HG03520 (cell line): ENCODE results near the gene TNFRSF6B.

Source experiments
- ATAC-seq: cut with Tn5 transposase; IDR thresholded peaks from one replicate; pipeline ENCODE4 v1.9.1; 2021; ENCODE audit warnings: mild to moderate bottlenecking, moderate library complexity; ENCODE audit not compliant: unreplicated experiment

TNFRSF6B gene

DNA sequence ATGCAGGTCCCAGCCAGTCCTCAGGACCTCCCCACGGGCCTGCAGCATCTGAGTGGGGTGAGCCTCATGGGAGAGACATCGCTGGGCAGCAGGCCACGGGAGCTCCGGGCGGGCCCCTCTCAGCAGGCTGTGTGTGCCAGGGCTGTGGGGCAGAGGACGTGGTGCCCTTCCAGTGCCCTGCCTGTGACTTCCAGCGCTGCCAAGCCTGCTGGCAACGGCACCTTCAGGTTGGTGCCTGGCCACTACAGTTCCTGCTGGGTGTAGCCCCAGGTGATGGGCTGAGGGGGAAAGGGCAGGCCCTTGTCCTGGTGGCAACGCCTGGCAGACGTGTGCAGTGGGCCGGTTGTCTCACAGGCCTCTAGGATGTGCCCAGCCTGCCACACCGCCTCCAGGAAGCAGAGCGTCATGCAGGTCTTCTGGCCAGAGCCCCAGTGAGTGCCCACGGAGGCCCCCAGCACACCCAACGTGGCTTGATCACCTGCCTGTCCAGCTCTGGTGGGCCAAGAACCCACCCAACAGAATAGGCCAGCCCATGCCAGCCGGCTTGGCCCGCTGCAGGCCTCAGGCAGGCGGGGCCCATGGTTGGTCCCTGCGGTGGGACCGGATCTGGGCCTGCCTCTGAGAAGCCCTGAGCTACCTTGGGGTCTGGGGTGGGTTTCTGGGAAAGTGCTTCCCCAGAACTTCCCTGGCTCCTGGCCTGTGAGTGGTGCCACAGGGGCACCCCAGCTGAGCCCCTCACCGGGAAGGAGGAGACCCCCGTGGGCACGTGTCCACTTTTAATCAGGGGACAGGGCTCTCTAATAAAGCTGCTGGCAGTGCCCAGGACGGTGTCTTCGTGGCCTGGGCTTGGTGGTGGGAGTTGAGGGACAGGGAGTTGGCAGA, 787 bp upstream of the TNFRSF6B start:
- no peak for ATAC-seq

DNA sequence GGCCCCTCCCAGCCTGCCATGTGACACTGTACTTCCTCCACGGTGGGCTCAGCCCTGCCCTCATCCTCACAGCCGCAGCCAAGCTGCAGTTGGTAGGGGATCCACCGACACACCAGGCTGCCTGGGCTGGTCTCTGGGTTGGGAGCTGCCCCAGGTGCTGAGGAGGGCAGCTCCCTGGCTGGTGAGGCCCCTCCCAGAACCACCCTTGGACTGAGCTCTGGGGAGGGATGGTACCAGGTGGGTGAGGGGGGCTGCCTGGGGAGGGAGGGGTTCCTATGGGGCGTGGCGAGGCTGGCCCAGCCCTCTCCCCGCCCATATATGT, 185 bp upstream of the TNFRSF6B start:
- no peak for ATAC-seq

DNA sequence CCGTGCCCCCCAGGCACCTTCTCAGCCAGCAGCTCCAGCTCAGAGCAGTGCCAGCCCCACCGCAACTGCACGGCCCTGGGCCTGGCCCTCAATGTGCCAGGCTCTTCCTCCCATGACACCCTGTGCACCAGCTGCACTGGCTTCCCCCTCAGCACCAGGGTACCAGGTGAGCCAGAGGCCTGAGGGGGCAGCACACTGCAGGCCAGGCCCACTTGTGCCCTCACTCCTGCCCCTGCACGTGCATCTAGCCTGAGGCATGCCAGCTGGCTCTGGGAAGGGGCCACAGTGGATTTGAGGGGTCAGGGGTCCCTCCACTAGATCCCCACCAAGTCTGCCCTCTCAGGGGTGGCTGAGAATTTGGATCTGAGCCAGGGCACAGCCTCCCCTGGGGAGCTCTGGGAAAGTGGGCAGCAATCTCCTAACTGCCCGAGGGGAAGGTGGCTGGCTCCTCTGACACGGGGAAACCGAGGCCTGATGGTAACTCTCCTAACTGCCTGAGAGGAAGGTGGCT, 960 bp downstream of the TNFRSF6B start:
- ATAC-seq = no peak

DNA sequence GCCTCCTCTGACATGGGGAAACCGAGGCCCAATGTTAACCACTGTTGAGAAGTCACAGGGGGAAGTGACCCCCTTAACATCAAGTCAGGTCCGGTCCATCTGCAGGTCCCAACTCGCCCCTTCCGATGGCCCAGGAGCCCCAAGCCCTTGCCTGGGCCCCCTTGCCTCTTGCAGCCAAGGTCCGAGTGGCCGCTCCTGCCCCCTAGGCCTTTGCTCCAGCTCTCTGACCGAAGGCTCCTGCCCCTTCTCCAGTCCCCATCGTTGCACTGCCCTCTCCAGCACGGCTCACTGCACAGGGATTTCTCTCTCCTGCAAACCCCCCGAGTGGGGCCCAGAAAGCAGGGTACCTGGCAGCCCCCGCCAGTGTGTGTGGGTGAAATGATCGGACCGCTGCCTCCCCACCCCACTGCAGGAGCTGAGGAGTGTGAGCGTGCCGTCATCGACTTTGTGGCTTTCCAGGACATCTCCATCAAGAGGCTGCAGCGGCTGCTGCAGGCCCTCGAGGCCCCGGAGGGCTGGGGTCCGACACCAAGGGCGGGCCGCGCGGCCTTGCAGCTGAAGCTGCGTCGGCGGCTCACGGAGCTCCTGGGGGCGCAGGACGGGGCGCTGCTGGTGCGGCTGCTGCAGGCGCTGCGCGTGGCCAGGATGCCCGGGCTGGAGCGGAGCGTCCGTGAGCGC, 1.6 kb downstream of the TNFRSF6B start:
- ATAC-seq = no peak

DNA sequence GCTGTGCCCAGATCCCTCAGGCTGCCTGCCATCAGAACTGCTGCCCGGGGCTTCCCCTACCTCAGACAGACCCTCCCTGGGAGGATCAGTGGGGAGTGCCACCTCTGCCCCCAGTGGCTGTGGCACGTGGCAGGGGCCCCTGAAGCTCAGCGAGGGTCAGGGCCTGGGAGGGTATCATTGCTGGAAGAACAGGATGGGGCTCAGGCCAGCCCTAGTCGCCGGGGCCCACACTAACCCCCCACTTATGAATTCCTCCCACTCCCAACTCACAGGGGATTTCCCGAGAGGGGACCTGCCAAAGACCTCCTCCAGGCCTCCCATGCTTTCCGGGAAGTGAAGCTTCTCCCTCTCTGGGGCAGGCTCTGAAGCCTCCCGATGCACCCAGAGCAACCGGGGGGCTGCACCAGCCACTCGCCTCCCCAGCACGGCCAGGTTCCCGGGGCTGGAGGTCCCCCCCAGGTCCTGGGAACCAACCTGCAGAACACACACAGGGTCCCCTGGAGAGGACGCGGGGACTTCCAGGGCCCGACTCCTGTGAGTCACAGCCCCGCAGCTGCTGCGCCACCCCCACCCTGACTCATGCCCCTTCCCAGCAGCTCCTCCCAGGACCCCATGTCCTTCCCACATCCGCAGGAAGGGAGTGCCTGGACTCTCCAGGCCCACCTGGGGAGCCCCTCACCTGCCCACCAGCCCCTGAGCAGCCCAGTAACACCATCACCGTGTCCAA, 2.5 kb downstream of the TNFRSF6B start:
- ATAC-seq = no peak

DNA sequence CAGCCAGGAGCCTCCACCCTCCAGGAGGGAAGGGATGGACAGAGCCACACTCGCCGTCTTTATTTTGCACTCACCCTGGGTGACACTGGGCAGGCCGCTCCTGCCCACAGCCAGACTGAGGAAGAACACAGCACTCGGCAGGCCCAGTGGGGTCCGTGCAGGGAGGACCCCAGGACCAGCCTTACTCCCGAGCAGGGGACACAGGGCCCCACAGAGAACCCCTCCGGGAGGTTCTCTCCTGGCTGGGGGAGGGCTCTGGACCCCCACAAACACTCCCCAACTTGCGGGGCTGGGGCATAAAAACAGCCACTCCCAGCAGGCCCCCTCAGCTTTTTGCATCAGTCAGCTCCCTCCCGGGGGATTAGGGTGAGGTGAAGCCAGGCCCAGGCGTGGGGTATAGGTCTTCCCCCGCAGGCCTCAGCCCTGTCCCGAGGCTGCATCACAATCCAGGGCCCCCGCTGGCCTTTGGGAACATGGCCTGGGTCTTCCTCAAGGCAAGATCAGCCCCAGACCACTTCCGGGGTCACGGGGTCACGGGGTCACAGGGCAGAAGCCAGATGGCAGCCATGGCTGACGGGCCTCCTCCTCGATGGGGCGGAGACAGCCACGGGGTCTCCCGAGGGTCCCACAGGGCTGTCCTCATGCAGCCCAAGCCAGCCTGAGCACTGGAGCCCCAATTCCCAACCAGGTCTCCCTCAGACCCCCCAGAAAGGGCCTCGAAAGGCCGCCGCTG, 3.2 kb downstream of the TNFRSF6B start:
- ATAC-seq = no peak

DNA sequence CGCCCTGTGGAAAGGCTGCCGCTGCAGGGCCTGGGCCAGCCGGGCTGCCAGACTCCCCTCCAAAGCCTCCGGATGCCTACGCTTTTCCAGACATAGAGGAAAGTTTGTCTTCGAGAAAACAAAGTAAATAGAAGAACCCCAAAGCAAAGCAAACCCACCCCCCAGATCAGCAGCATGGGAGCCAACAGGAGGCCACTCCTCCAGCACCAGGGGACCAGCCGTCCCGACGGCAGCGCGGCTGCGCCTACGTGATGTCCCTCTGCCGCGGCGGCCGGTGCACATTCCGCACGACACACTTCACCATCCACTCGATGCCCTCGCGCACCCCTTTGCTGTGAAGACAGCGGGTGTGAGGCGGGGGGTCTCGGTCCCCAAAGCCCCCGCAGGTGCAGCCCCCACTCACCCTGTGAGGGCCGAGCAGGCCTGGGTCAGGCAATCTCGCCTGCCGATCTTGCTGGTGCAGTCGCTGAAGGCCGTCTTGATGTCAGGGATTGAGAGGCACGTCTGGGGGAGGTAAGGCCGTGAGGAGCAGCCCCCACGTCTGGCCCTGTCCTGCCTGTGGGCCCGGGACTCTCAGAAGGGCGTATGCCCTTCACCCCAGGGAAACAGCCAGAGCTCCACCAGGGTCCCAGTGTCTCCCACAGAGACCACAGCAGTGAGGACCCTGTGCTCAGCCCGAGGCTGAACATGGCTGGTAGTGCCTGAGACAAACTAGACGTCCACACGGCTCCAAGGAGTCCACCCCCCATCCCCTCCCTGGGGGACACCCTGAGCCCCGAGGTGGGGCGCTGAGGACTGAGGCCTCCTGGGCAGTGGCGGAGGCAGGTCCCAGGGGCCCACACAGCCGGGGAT, 4.0 kb downstream of the TNFRSF6B start:
- no peak for ATAC-seq

DNA sequence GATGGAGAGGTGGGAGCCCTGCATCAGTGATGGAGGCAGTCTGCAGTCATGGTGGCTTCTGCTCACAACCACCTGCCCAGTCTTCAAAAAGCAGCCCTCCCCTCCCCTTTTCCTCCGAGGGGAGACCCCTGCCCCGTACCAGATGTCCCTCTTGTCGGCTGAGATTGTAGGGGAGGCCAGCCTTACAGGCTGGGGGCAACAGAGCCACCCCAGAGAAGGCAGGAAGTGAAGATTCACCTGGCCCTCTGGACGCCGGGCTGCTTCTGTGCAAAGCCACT, 4.5 kb downstream of the TNFRSF6B start:
- no peak for ATAC-seq

DNA sequence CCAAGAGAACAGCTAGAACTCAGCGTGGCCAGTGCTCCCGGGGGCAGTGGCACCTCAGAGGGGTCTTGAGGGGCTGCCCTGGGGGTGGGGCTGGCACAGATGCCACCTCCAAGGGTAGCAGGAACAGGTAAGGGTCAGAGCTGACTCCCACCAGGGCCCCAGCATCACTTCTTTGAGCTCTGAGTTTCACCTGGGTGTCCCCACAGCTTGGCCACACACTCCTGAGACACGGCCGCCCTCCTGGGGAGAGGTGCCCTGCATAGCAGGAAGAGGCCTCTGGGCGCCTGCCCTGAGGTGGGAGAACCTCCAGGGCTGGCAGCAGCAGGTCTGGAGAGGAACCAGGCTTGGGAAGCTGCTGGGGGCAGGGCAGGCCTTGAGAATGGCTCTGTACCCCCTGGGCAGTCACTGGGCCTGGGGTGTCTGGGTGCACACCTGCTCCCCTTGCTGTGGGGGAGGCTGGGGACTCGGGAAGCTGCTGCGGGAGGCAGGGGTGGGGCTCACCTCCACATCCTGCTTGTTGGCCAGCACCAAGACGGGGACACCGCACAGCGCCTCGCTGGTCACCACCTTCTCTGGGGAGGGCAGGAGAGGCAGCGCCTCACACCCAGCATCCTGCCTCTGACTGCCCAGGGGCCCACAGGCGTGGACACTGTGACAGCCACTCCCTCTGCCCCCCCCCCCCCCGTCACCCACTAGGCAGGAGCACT, 5.0 kb downstream of the TNFRSF6B start:
- no peak for ATAC-seq

DNA sequence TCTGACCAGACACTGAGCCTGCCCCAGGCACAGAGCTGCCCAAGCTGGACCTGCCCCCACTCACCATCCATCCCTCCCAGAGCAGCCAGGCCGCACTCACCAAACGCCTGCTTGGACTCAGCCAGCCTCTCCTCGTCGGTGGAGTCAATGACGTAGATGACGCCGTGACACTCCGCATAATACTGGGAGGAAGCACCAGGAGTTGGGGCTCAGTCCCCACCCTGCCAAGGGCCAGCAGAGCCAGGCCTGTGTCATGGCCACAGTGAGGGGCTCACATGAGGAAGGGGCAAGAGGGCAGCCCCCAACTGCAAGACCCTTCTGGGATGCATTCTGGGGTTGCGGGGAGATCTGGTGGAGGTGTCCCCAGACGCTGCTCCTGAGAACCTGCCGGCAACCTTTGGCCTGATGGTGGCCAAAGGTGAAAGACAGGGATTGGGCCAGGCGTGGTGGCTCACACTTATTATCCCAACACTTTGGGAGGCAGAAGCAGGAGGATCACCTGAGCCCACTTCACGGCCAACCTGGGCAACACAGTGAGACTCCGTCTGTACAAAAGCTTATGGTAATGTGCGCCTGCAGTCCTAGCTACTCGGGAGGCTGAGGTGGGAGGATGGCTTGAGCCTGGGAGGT, 5.7 kb downstream of the TNFRSF6B start:
- no peak for ATAC-seq

DNA sequence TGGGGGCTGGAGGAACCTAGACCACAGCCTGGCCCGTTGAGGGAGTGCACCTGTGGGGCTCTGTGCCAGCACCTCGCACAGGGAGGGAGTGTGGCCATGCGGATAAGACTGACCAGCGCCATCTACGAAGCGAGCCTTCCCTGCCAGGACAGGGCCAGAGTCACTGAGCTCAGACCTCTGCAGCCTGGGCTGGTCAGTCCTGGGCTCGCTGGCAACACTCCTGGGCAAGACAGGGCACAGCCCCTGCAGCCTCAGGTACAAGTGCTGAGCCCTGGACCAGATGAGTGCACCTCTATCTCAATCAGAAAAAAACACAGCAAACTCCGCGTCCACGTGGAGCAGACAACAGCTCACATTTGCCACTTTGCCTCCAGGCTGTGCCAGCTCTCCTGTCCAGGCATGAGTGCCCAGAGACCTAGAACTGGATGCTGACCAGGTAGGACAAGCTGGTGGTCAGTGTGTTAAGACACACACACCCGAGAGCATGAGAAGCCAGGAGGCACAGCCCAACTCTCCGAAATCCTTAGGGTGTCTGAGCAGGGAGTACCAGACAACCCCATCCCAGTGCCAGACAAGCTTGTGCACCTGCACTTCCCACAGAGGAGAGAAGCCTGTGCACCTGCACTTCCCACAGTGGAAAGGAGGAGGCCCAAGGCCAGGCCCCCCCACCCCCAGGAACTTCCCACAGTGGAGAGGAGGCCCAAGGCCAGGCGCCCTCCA, 6.5 kb downstream of the TNFRSF6B start:
- ATAC-seq = no peak

DNA sequence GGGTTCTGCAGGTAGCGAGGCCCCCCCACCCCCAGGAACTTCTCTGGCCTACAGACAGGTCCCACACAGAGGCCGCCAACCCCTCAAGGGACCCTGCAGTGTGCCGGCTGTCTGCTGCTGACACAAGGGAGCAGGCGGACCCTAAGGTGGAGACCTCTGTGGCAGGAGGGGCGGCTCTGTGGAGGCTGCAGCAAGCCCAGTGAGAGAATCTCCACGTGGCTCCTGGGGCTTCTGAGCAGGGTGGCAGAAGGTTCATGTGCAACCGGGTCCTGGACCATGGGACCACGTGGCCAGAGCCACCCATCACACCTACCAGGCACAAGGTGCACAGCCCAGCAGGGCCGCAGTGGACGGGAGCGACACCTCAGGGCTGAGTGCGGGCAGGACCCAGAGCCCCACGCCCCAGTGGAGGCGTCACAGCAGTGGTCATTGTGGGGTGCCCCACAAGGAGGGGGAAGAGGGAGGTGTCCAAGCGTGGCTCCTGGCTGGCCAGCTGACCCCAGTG, 7.1 kb downstream of the TNFRSF6B start:
- ATAC-seq = no peak

DNA sequence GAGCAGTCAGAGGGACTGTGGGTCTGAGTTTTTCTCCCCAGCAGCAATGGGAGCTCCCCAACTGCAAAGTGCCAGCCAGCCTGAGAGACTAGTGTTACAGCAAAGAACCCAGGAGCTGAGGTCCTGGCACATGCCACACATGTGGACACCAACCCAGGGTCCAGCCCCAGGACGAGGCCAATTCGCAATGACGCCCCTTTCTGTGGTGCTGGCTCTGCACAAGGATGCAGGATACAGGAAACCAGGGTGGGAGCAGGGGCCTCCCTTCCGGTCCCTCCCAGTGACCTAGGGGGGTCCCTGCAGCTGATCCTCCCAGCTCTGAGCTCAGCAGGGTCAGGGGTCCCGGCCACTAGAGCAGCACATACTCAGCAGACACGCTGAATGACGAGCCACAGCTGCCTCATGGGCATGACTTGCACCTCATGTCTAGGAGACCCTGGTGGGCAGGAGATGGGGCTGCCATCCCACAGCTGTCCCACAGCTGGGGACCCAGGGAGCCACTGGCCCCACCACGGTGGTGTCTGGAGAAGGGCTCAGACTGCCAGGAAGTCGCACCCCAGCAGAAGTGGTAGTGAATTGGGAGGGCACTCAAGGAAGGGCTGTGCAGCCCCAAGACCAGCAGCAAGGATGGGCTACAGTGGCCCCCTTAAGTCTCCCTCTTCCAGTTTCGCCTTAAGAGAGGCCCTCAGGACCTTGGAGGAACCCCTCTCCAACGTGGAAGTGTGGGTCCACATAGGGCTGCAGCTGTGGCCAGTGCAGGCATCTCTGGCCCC, 7.7 kb downstream of the TNFRSF6B start:
- no peak for ATAC-seq

DNA sequence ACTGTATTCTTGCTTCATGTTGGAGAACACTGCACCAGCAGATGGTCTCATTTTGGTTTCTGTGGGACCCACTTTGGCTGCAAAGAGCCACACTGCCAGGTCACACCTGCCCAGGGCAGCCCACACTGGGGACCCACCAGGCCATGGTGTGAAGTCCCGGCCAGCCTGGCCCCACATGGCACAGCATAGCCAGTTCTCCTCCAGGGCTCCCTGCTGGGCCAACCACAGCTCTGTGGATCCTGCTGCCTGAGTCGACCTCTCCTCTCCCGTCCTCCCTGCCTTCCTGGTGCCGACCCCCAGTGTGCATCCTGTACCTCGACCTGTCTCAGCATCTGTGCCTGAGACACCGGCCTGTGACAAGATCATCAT, 8.3 kb downstream of the TNFRSF6B start:
- no peak for ATAC-seq

DNA sequence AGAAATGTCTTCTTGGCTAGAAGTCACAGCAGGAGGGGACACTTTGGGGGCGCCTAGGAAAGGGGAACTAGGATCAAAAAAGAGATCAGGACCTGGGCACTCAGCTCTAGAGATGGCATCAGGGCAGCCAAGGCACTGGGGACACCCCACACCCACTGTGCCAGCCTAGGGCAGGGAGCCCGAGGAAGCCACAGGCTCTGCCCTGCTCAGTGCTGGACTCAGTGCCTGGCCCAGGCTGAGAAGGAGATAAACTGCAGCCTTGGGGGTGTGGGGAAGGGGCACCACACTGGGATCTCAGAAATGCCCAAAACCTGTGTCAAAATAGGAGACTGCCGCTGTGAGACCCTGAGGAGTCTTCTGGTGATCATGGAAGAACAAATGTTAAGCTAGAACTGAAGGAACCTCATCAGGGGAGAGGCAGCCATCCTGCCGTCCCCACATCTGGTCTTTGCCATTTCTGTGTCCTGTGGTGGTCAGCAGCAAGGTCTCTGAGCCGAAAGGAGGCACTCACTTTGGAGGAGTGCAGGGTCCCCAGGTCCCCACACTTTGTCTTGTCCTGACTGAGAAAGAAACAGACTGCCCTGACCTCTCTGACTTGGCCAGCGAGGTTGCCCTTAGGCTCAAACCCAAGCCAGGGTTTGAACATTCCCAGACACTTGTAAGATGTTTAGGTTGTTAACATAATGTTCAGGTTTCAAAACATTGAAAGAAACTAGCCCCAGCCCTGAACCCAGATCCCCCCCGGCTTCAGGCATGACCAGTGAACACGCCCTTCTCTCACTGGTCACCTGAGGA, 9.0 kb downstream of the TNFRSF6B start:
- ATAC-seq = no peak

DNA sequence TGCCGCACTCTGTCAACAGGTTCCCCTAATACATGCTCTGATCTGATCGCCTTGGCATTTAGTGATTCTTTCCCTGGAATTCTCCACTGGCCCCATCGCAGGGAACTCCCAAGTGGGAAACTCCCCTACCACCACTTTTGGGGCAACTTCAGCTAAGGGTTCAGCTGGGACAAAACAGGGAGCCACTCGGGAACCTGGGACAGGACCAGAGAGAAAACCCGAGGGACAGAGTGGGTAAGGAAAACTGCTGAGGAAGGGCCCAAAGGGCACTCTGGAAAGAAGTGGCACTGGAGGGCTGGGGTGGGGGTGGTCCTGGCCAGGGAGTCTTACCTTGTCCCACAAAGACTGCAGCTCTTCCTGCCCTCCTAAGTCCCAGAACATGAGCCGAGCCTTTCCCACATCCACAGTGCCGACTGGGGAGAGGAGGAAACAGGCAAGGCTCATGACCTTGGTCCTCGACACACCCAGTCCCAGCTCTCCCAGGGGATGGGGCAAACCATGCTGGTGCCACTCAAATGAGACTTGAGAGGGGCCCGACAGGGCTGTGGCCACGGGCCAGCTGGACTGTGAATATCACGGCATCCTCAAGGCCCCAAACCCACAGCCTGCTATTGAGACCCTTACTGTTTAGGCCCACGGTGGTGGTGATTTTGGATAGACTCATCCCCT, 9.7 kb downstream of the TNFRSF6B start:
- no peak for ATAC-seq
